SIG-M5 treated with dmso at 0.1 percent for 504 hours (cell line): ENCODE data around the gene NAPA.
"Not testable (repeated sequence)": the region's sequence is repeated elsewhere in the genome, so short reads cannot be mapped to it uniquely, and the experiment has no call there.

Experiments
- DNase-seq: peaks from one replicate; lab custom pipeline; 2025; ENCODE audit not compliant: unreplicated experiment; lab: John Stamatoyannopoulos, UW

NAPA gene

DNA sequence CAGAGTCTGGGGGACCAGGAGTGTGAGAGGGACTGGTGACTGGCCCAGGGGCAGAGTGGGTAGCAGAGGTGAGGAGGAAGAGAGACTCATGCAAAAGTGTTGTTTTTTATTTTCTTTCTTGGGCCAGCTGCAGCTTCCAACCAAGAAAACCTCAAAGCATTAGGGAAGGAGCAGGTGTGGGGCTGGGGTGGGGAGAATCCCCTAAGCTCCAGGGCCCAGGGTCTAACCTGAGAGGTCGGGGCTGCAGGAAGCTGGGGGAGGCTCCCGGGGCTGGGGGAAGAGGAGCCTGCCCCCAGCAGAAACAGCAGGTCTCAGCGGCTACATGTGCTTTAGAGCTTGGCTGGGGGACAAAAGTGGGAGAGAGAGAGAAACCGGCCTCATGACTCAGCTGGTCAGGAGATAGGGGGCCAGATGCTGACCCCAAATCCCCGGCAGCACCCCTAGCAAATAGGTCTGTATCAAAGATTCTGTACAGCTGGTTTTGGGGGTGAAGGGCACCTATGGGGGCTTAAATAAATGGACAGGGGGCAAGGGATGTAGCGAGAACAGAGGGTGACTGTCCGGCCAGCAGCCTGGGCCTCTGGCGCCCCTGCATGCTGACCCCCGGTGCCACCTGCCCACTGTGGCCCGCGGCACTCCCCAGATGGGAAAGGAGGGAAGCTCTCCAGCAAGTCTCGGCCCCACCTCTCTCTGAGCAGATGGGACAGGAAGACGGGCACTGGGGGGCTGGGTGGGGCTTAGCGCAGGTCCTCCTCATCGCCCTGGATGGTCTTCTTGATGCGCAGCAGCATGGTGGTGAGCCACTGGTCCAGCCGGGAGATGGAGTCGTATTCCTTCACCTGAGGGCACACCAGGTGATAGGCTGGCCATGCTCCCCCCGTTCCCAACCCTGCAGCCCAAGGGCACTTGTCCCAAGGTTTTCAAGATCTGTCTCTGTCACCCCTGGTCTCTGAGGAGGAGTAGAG is 27.0 kb downstream of the NAPA start:
- DNase-seq, result no peak

- DNase-seq, result no peak
Observed at GRCh38 chr19:47486900-47487299, 28.0 kb downstream of the NAPA start.

- not testable (repeated sequence) for DNase-seq
Observed at GRCh38 chr19:47486220-47486619, 28.6 kb downstream of the NAPA start.

DNA sequence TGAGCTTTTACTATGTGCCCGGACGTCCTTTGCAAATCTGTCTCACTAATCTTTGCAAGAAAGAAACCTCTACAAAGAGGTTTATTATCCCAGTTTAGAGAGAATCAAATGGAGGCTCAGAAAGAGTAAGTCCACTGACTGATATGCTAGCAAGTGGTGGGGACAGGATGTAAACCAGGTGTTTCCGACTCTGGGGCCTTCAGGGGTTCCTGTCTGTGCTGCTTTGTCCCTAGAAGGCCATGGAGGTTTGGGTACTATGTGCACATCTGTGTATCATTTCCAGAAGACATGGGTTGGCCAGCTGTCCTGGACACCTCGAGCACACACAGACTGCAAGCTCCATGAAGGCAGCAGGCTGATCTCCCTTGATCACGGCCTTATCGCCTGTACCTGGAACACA is 29.7 kb downstream of the NAPA start:
- DNase-seq, result no peak

DNA sequence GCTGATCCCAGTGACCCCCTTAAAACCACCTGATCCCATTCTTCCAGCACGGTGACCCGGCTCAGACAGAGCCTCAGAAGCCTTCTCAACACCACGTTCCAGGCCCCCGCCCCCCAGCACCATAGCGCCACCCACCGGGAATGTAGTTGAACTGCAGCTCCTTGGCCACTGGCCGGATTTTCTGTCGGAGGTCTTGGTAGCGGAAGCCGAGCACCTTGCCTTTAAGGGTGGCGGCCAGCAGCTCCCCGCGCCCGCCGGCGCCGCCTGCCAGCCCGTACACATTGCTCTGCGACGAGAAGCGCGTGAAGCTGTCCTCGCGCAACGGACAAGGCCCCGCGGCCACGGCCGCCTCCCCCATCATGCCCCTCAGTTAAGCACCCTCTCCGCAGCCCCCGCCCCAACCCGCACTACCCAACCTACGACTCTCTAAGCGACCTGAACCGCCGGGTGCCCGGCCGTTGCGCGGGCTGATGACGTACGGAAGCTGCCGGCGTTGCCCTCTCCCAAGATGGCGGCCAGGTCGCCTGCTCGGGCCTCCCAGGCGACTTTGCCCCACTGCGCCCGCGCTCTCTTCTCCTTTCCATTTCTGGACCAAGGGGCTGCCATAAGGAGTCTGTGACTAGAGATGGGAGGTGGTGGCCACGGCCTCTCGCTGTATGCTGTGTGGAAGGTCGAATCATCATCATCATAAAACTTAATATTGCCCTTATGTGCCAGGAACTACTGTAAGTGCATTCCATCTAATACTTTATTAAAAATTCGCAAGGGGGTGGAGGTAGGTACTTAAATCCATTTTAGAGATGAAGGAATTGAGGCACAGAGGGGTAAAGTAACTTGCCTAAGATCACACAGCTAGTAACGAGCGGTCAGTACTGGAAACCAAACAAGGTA is 30.8 kb downstream of the NAPA start, which contains the start of gene KPTN:
Gene KPTN (minus strand): TSS at position 420 of the 891 bp plus-strand sequence. CDS start 59 bp downstream, at position 361.
- DNase-seq, result peak; percentile 81

DNA sequence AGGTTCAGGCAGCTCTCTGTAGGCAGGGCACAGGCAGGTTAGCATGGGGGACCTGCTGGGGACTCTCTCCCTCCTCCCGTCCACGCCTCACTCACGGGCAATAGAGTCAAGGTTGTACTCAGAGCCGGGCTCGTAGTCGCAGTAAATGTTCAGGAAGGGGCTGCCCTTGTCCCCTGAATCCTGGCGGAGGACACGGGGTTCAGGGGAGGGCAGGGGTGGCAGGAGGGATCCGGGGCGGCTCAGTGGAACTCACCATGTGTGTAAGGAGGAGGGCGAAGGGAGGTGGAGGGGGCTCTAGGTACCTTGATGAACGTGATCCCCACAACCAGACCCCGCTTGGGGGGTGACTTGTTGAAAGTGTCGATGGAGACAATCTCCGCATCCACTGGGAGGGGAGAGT is 31.7 kb downstream of the NAPA start:
- no peak for DNase-seq

DNA sequence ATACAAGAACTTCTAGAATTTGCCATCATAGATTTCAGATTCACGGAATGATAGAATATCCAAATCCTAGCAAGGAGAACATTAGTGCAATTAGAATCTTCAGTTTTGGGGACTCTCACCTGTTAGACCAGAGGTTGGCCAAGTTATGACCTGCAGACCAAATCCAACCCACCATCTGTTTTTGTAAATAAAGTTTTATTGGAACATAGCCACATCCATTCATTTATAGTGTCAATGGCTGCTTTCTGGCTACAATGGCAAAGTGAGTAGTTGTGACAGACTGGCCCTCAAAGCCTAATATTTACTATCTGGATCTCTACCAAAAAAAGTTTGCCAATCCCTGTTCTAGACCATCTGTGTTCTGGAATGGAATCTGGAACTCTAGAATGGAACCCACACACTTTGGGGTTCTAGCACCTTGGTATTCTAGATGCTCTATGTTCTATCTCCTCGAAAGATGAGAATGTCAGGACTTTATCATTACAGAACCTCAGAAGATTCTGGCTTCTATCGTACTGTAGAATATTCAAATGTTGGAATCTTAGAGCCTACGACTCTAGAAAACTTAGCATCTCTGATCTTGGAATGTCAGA is 33.3 kb downstream of the NAPA start:
- DNase-seq, result no peak

DNA sequence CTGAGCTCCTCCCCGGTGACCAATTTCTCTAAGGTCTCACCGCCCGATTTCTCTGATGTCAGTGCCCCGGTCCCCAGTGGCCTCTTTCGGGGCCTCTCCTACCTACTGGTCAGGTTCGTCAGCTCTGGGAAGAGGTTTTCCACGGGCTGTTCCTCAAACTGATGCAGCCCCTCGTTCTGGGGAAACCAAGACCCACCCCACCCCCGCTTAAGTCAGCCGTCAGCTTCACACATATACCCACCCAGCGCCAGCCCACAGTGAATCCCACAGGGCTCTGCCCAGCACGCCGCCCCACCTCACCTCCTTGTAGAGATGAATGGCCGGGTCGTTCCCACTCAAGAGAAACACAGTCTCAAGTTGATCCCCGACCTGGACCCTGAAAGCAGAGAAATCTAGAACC is 34.2 kb downstream of the NAPA start:
- DNase-seq, result no peak

GRCh38 chr19:47479701-47480503 is 35.0 kb downstream of the NAPA start:
- DNase-seq, result no peak

DNA sequence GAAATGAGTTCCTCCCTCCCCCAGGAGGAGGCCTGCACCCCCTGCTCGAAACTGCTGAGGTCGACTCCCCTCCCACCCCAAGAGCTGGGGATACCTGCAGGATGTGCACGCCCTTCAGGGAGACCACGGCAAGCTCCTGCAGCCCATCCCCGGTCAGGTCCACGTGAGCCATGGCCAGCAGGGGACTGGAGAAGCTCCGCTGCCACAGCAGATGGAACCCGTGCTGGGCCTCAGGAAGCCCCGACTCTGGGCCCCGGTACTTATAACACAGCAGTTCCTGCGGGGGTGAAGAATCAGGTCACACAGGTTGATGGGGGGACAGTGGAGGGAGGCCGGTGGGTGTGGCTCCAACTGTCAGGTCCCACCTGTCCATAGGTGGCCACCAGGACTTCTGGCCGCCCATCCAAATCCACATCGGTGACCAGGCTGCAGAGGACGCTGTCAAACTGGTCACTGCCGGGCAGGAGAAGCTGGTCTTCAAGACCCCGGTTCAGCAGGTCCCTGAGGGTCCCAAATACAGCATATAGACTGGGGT is 38.4 kb downstream of the NAPA start:
- DNase-seq, result no peak

DNA sequence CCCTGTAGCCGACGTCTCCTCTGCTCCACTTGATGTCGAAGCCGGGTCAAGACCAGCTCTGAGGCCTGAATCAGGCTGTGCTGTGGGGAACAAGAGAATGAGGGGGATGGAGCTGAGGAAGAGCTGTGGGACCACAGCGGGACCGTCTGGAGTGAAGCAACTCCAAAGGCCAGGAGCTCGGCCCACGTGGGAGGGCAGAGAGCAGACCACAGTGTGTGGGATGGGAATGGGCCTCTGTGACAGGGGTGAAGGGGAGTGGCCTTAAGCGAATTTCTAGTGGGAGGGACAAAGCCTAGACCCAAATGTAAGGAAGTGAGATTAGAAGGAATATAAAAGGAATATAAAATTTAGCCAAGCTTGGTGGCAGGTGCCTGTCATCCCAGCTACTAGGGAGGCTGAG is 39.4 kb downstream of the NAPA start:
- no peak for DNase-seq

- DNase-seq, result no peak
Observed at GRCh38 chr19:47473336-47473735, 41.5 kb downstream of the NAPA start.

- peak; percentile 46 for DNase-seq
Observed at GRCh38 chr19:47471733-47472457, 43.0 kb downstream of the NAPA start, which contains the start of gene SLC8A2. SLC8A2 (minus strand) TSS chr19:47471893; CDS start chr19:47466403, 5,490 bp downstream.

DNA sequence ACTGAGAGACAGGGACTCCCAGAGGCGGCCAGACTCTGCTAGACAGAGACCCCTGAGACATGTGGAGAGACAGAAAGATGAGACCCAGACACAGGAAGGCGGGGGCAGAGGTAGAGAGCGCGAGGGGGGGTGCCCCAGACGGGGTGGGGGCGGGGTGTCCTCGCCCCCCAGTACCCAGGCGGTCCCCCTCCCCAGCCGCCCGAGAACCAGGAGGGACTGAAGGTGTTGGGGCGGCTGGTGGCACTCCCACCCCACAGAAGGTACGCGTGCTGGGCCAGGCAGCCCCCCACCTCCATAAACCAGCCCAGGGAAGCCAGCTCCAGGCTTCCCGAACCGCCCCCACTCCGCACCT is 43.5 kb downstream of the NAPA start:
- no peak for DNase-seq

GRCh38 chr19:47470447-47471195 is 44.2 kb downstream of the NAPA start:
- no peak for DNase-seq

GRCh38 chr19:47469719-47470118 is 45.1 kb downstream of the NAPA start:
- no peak for DNase-seq

- DNase-seq, result no peak
Observed at GRCh38 chr19:47469363-47469700, 45.5 kb downstream of the NAPA start.

DNA sequence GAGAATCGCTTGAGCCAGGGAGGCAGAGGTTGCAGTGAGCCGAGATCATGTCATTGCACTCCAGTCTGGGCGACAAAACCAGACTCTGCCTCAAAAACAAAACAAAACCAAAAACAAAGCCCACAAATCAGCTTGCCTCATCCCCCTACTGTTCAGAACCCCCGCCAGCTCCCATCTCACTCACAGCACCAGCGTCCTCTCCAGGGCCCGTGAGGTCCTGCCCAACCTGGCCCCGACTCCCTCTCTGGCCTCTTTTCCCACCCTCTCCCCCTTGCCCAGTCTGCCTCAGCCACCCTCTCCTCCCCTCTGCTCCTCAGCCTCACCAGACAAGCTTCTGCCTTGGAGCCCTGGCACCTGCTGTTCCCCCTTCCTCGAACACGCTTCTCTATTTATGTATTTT is 46.9 kb downstream of the NAPA start:
- DNase-seq, result no peak

DNA sequence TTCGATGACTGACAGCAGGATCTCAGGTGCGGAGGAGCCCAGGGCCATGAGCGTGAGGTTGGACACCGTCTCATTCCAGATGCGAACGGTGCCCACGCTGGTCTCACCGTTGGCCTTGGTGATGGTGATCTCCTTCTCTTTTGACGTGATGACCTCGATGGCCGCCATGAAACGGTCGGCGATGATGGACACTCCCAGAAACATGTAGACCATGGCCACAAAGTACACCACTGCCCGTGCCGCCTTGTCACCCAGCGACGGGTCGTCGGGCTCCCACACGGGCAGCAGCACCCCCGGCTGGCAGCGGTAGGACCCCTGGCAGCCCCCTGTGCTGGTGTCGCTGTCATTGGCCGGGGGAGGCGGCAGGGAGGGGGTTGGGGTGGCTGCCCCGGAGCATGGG is 48.9 kb downstream of the NAPA start:
- no peak for DNase-seq
